ENCODE data around the gene RBM47. TPM values are rescaled to one million over a fixed set of nuclear protein-coding genes. Genes with fewer than 3 reads are reported as not detected.

RBM47 gene
- total and polyA plus RNA-seq, 9 of the 15 experiments (the other 6 are each of a cell fraction or from before 2014, with no cell fraction given) = 1.4 to 6.4 (median 3.3) TPM

GRCh38 chr4:40458683-40459082 lies 171.0 kb downstream of the RBM47 start:
- CTCF ChIA-PET (ENCODE audit: low intra/inter-chr PET ratio) = no interaction called here
- Histone ChIP-seq H3K4me2 (ENCODE audit: insufficient read depth, low read length) (no peak overlapping the region), H3K36me3 (ENCODE audit: control insufficient read depth, insufficient read depth, low read length) (no peaks in the 10 kb centered on the region), H3K27me3 (ENCODE audit: control insufficient read depth in 2 of 2, insufficient read depth in 2 of 2, low read length in 2 of 2) (no peaks in the 10 kb centered on the region), H3K9me3 (replicated peaks; ENCODE audit: control insufficient read depth, insufficient read depth, low read depth, low read length) (no peaks in the 10 kb centered on the region), H3K9me1 (ENCODE audit: control insufficient read depth, insufficient read depth, low read length) (no peaks in the 10 kb centered on the region), H3K9ac (ENCODE audit: insufficient read depth in 1 of 2, low read depth in 2 of 2, low read length in 2 of 2) (no peak overlapping the region), H4K20me1 (replicated peaks; ENCODE audit: control insufficient read depth, insufficient read depth, low read length) (no peaks in the 10 kb centered on the region), H3K27ac (ENCODE audit: extremely low read depth, low read depth, low read length) (no peak overlapping the region), H2AFZ (ENCODE audit: low read depth, low read length) (no peak overlapping the region), H3K79me2 (ENCODE audit: control insufficient read depth, insufficient read depth, low read length) (no peaks in the 10 kb centered on the region), H3K4me3 (no peak overlapping the region), H3K4me1 (replicated peaks in 1 of 2; ENCODE audit: control insufficient read depth in 2 of 2, insufficient read depth in 2 of 2, low read length in 2 of 2) (no peaks in the 10 kb centered on the region)
- in situ Hi-C loops (cut with MboI) (no loop called here), intact Hi-C loops (cut with micrococcal nuclease) (no loop called here)
- BruUV-seq (replicated peaks) = no TSS peak
- FAIRE-seq = no peak
- DNase-seq (ENCODE audit: extremely low read depth in 1 of 4, low spot score in 3 of 4) = no peak
- POLR2A ChIA-PET = interaction anchor here (1.2 kb wide), 1 partner anchor 18 kb away, joined by 3 read pairs; no protein-coding TSS in a partner anchor
- ATAC-seq = no peak
- 40% methylated on average over 4 of the region's 4 CpGs for WGBS (ENCODE audit: insufficient coverage, low coverage, missing lambda C conversion rate)
- TF ChIP-seq E2F1 (CRISPR knock-in tag; IDR thresholded peaks at IDR 0.05) = no peak
- TF ChIP-seq ZNF347 (CRISPR knock-in tag; IDR thresholded peaks at IDR 0.05; ENCODE audit: low read depth) = no peak
- TF ChIP-seq KDM1A (IDR thresholded peaks at IDR 0.05) = no peak
- TF ChIP-seq ZNF583 (CRISPR knock-in tag; IDR thresholded peaks at IDR 0.05) = no peak
- TF ChIP-seq PHB (CRISPR knock-in tag; IDR thresholded peaks at IDR 0.05) = no peak
- no peak for TF ChIP-seq PHF8 (IDR thresholded peaks at IDR 0.05; ENCODE audit: borderline replicate concordance, low read length)
- TF ChIP-seq ZSCAN32 (CRISPR knock-in tag; IDR thresholded peaks at IDR 0.05) = no peak
- TF ChIP-seq FOXO4 (CRISPR knock-in tag; IDR thresholded peaks at IDR 0.05) = no peak
- TF ChIP-seq ZNF282 (CRISPR knock-in tag; IDR thresholded peaks at IDR 0.05) = no peak
- no peak for TF ChIP-seq FOXA3 (CRISPR knock-in tag; conservative IDR thresholded peaks at IDR 0.05 in 1 of 2, IDR thresholded peaks at IDR 0.05 in 1 of 2)
- no peak for TF ChIP-seq ILK (tag; IDR thresholded peaks at IDR 0.05; ENCODE audit: borderline replicate concordance, low read depth)
